Naive thymus-derived CD4-positive, alpha-beta T cell (primary cell): Measurements from ENCODE around the gene TTPAL. TPM values are rescaled to one million over a fixed set of nuclear protein-coding genes. Genes with fewer than 3 reads are reported as not detected.
A peak's percentile ranks its signal among the peaks of the same experiment; 100 is the strongest.

ENCODE experiments used
- ATAC-seq: fragments of 150-1000 bp; cut with Tn5 transposase; 2 replicates; pipeline ENCODE4 v1.10.0; 2021; ENCODE audit warnings: mild to moderate bottlenecking, moderate library complexity
- CTCF ChIA-PET: fragments of 350-600 bp; sonication (Branson Sonifier 250); formaldehyde crosslinking; loops from one replicate; lab custom pipeline; 2021; ENCODE audit warnings: antibody characterized with exemption; lab: Charles Lee
- POLR2A ChIA-PET: fragments of 350-600 bp; sonication (Branson Sonifier 250); formaldehyde crosslinking; loops from one replicate; lab custom pipeline; 2021; ENCODE audit warnings: antibody characterized with exemption, inconsistent platforms; lab: Charles Lee
- DNase-seq, 9 donors: peaks; one replicate each; pipeline versions ENCODE4 v3.0.0 to v3.0.0-alpha.2; 2020 to 2022; ENCODE audit warnings: mixed read lengths in 1 of 9
- H3K27ac ChIP-seq: one replicate; pipeline ENCODE4 v1.7.0; 2013; ENCODE audit warnings: mild to moderate bottlenecking, low read depth, low read length, moderate library complexity
- H3K27me3 ChIP-seq, 2 donors: one replicate each; pipeline ENCODE4 v1.7.0; 2013; ENCODE audit warnings: low read length in 2 of 2, mild to moderate bottlenecking in 2 of 2, moderate library complexity in 2 of 2; ENCODE audit not compliant: control insufficient read depth in 2 of 2, insufficient read depth in 2 of 2
- H3K36me3 ChIP-seq, 3 experiments: 1 replicate in 2 of 3; 2 replicates in 1 of 3; pipeline ENCODE4 v1.7.0; 2013; ENCODE audit warnings: low read length in 3 of 3, mild to moderate bottlenecking in 3 of 3, moderate library complexity in 1 of 3; ENCODE audit not compliant: insufficient read depth in 3 of 3, control insufficient read depth in 2 of 3
- H3K4me1 ChIP-seq, 2 donors: one replicate each; pipeline ENCODE4 v1.7.0; 2013; ENCODE audit warnings: low read length in 2 of 2, mild to moderate bottlenecking in 2 of 2, moderate library complexity in 1 of 2; ENCODE audit not compliant: control insufficient read depth in 2 of 2, insufficient read depth in 2 of 2
- H3K4me3 ChIP-seq: 2 replicates; pipeline ENCODE4 v1.7.0; 2013; ENCODE audit warnings: mild to moderate bottlenecking, low read length
- H3K9me3 ChIP-seq, 3 experiments: 1 replicate in 2 of 3; 2 replicates in 1 of 3; pipeline ENCODE4 v1.7.0; 2013; ENCODE audit warnings: low read length in 3 of 3; ENCODE audit not compliant: control insufficient read depth in 2 of 3
- H3K27ac Mint-ChIP-seq, 9 donors: one replicate each; pipeline ENCODE4 v1.8.0; 2020 to 2022; ENCODE audit warnings: mixed read lengths in 9 of 9, mild to moderate bottlenecking in 8 of 9, moderate library complexity in 5 of 9, inconsistent platforms in 2 of 9
- H3K27me3 Mint-ChIP-seq, 5 donors: one replicate each; pipeline ENCODE4 v1.8.0; 2021 to 2022; ENCODE audit warnings: mixed read lengths in 5 of 5, mild to moderate bottlenecking in 1 of 5
- H3K36me3 Mint-ChIP-seq, 5 donors: one replicate each; pipeline ENCODE4 v1.8.0; 2020 to 2022; ENCODE audit warnings: mixed read lengths in 5 of 5, mild to moderate bottlenecking in 3 of 5, inconsistent platforms in 1 of 5
- H3K4me1 Mint-ChIP-seq, 7 donors: one replicate each; pipeline ENCODE4 v1.8.0; 2020 to 2022; ENCODE audit warnings: mixed read lengths in 7 of 7, mild to moderate bottlenecking in 3 of 7, inconsistent platforms in 1 of 7
- H3K4me3 Mint-ChIP-seq, 10 donors: one replicate each; pipeline ENCODE4 v1.8.0; 2020 to 2022; ENCODE audit warnings: mild to moderate bottlenecking in 10 of 10, mixed read lengths in 10 of 10, moderate library complexity in 6 of 10, inconsistent platforms in 2 of 10
- H3K9me3 Mint-ChIP-seq, 11 donors: one replicate each; pipeline ENCODE4 v1.8.0; 2020 to 2022; ENCODE audit warnings: mixed read lengths in 11 of 11, mild to moderate bottlenecking in 4 of 11, inconsistent platforms in 1 of 11, moderate library complexity in 1 of 11
- intact Hi-C, 2 donors: fragments of 100-400 bp; cut with micrococcal nuclease; formaldehyde crosslinking; loops; one replicate each; pipeline ENCODE4 v1.15.1; 2023
- polyA plus RNA-seq, 2 donors: library from polyadenylated mRNA; unstranded; fragments of 300-500 nt; fragmentation: Illumina TruSeq; gene quantifications; one replicate each; pipeline ENCODE4 v1.2.3, GENCODE V29; 2021
- total RNA-seq, 6 experiments: library from RNA in 5 of 6; stranded (reverse) in 5 of 6; gene quantifications; 1 replicate in 5 of 6; 2 replicates in 1 of 6; pipeline ENCODE4 v1.2.3 and lab custom pipeline; 2021 to 2026

Gene TTPAL
- total and polyA plus RNA-seq, 7 experiments from 2014 or later: 8.8 to 20.7 (median 14.2) TPM

- no peak for DNase-seq
- Mint-ChIP-seq H3K27ac (peak overlapping the region in 1 of 9 donors; percentile 47), H3K36me3 (peaks cover 23 to 60% (median 36%) of the 10 kb centered on the region in 5 donors), H3K9me3 (peaks cover 0 to 2% (median 0%) of the 10 kb centered on the region in 11 donors), H3K27me3 (no peaks in the 10 kb centered on the region), H3K4me1 (peaks cover 0 to 26% (median 5%) of the 10 kb centered on the region in 7 donors), H3K4me3 (no peak overlapping the region)
- Histone ChIP-seq H3K36me3 (peaks cover 28 to 97% (median 45%) of the 10 kb centered on the region in 3 experiments), H3K4me1 (no peaks in the 10 kb centered on the region), H3K4me3 (no peak overlapping the region), H3K27ac (peak overlapping the region; percentile 3), H3K9me3 (no peaks in the 10 kb centered on the region), H3K27me3 (no peaks in the 10 kb centered on the region)
- ChIA-PET CTCF (no interaction called here), POLR2A (no interaction called here)
- intact Hi-C loops: no loop called here
- no peak for ATAC-seq
Measured at GRCh38 chr20:44500221-44500620, 24.5 kb downstream of the TTPAL start.

GRCh38 chr20:44501448-44501847, 25.8 kb downstream of the TTPAL start:
- no peaks in the 10 kb centered on the region for H3K27me3 Mint-ChIP-seq
- H3K36me3 Mint-ChIP-seq: peaks cover 18 to 50% (median 29%) of the 10 kb centered on the region in 5 donors
- no peak overlapping the region for H3K4me3 Mint-ChIP-seq
- ATAC-seq: no peak
- peak overlapping the region in 7 of 9 donors; percentile 13 to 66 (median 38) for H3K27ac Mint-ChIP-seq
- peaks cover 0 to 14% (median 5%) of the 10 kb centered on the region in 7 donors for H3K4me1 Mint-ChIP-seq
- no peaks in the 10 kb centered on the region for H3K4me1 ChIP-seq
- H3K9me3 Mint-ChIP-seq: peaks cover 0 to 2% (median 0%) of the 10 kb centered on the region in 11 donors
- ChIA-PET CTCF (no interaction called here), POLR2A (no interaction called here)
- H3K36me3 ChIP-seq: peaks cover 28 to 96% (median 35%) of the 10 kb centered on the region in 3 experiments
- DNase-seq: no peak
- intact Hi-C loops: no loop called here
- no peak overlapping the region for H3K4me3 ChIP-seq
- no peak overlapping the region for H3K27ac ChIP-seq
- no peaks in the 10 kb centered on the region for H3K9me3 ChIP-seq
- no peaks in the 10 kb centered on the region for H3K27me3 ChIP-seq

GRCh38 chr20:44502968-44503367, 27.3 kb downstream of the TTPAL start:
- peaks cover 18 to 38% (median 24%) of the 10 kb centered on the region in 5 donors for H3K36me3 Mint-ChIP-seq
- ATAC-seq (no peak), DNase-seq (no peak)
- peaks cover 32 to 95% (median 44%) of the 10 kb centered on the region in 3 experiments for H3K36me3 ChIP-seq
- H3K27me3 Mint-ChIP-seq: no peaks in the 10 kb centered on the region
- H3K4me3 Mint-ChIP-seq: no peak overlapping the region
- no peaks in the 10 kb centered on the region for H3K27me3 ChIP-seq
- ChIA-PET CTCF (interaction anchor here (1.7 kb wide), 1 partner anchor 107 kb away, joined by 5 read pairs; no protein-coding TSS in a partner anchor), POLR2A (no interaction called here)
- no peaks in the 10 kb centered on the region for H3K9me3 ChIP-seq
- H3K27ac ChIP-seq: no peak overlapping the region
- H3K4me3 ChIP-seq: no peak overlapping the region
- intact Hi-C loops: no loop called here
- peak overlapping the region in 4 of 9 donors; percentile 28 to 56 (median 38) for H3K27ac Mint-ChIP-seq
- peaks cover 0 to 6% (median 3%) of the 10 kb centered on the region in 7 donors for H3K4me1 Mint-ChIP-seq
- H3K9me3 Mint-ChIP-seq: peaks cover 0 to 2% (median 0%) of the 10 kb centered on the region in 11 donors
- H3K4me1 ChIP-seq: no peaks in the 10 kb centered on the region

- Mint-ChIP-seq H3K4me1 (peaks cover 0 to 5% (median 0%) of the 10 kb centered on the region in 7 donors), H3K9me3 (peaks cover 0 to 2% (median 0%) of the 10 kb centered on the region in 11 donors), H3K27me3 (no peaks in the 10 kb centered on the region), H3K36me3 (peaks cover 10 to 40% (median 20%) of the 10 kb centered on the region in 5 donors), H3K27ac (peak overlapping the region in 3 of 9 donors; percentile 10 to 82 (median 31)), H3K4me3 (no peak overlapping the region)
- Histone ChIP-seq H3K27me3 (no peaks in the 10 kb centered on the region), H3K4me3 (no peak overlapping the region), H3K27ac (peak overlapping the region; percentile 20), H3K9me3 (no peaks in the 10 kb centered on the region), H3K36me3 (peaks cover 28 to 98% (median 48%) of the 10 kb centered on the region in 3 experiments), H3K4me1 (no peaks in the 10 kb centered on the region)
- DNase-seq (no peak), ATAC-seq (no peak)
- intact Hi-C loops: no loop called here
- CTCF ChIA-PET: no interaction called here
- POLR2A ChIA-PET: interaction anchor here (0.5 kb wide), 1 partner anchor 28 kb away, joined by 4 read pairs; no protein-coding TSS in a partner anchor
Measured at GRCh38 chr20:44504402-44505307, 29.0 kb downstream of the TTPAL start.

- Histone ChIP-seq H3K36me3 (peaks cover 15 to 79% (median 22%) of the 10 kb centered on the region in 3 experiments), H3K27me3 (no peaks in the 10 kb centered on the region), H3K4me1 (peaks cover 0 to under 1% of the 10 kb centered on the region in 2 donors), H3K27ac (no peak overlapping the region), H3K4me3 (no peak overlapping the region), H3K9me3 (no peaks in the 10 kb centered on the region)
- peaks cover 8 to 27% (median 20%) of the 10 kb centered on the region in 7 donors for H3K4me1 Mint-ChIP-seq
- ATAC-seq (no peak), DNase-seq (no peak)
- no peaks in the 10 kb centered on the region for H3K9me3 Mint-ChIP-seq
- peak overlapping the region in 2 of 9 donors; percentile 9 to 27 for H3K27ac Mint-ChIP-seq
- POLR2A ChIA-PET: interaction anchor here (0.8 kb wide), 1 partner anchor 22 kb away, joined by 3 read pairs; no protein-coding TSS in a partner anchor
- H3K4me3 Mint-ChIP-seq: no peak overlapping the region
- H3K27me3 Mint-ChIP-seq: no peaks in the 10 kb centered on the region
- CTCF ChIA-PET: no interaction called here
- peaks cover 5 to 21% (median 13%) of the 10 kb centered on the region in 5 donors for H3K36me3 Mint-ChIP-seq
- intact Hi-C loops: no loop called here
Measured at GRCh38 chr20:44509762-44510161, 34.1 kb downstream of the TTPAL start.

- Mint-ChIP-seq H3K4me3 (peak overlapping the region in 3 of 10 donors; percentile 5 to 54 (median 5)), H3K9me3 (no peaks in the 10 kb centered on the region), H3K36me3 (peaks cover 6 to 28% (median 10%) of the 10 kb centered on the region in 5 donors), H3K27ac (peak overlapping the region in 7 of 9 donors; percentile 15 to 78 (median 32)), H3K27me3 (no peaks in the 10 kb centered on the region), H3K4me1 (peaks cover 22 to 61% (median 47%) of the 10 kb centered on the region in 7 donors)
- H3K9me3 ChIP-seq: no peaks in the 10 kb centered on the region
- intact Hi-C loops: loop anchor here in 1 of 2 donors (1.0 kb wide), 1 partner anchor 8 kb away; the partner anchor contains the start of gene SERINC3
- H3K4me3 ChIP-seq: no peak overlapping the region
- ChIA-PET CTCF (no interaction called here), POLR2A (no interaction called here)
- DNase-seq: no peak
- H3K27me3 ChIP-seq: no peaks in the 10 kb centered on the region
- H3K4me1 ChIP-seq: peaks cover 4 to 16% of the 10 kb centered on the region in 2 donors
- H3K27ac ChIP-seq: no peak overlapping the region
- H3K36me3 ChIP-seq: peaks cover 8 to 40% (median 9%) of the 10 kb centered on the region in 3 experiments
- no peak for ATAC-seq
Measured at GRCh38 chr20:44513871-44514270, 38.2 kb downstream of the TTPAL start.
